OCI-LY1 (cell line): ENCODE results near the gene TSSK3.

ENCODE experiments used
- CTCF ChIP-seq: fragments of 200-600 bp; sonication (generic), shearing (Covaris generic); IDR thresholded peaks from 2 replicates; pipeline ENCODE4 v1.5.1; 2017; ENCODE audit warnings: mild to moderate bottlenecking, antibody characterized with exemption, low read length, moderate library complexity, mixed read lengths
- EZH2 ChIP-seq: fragments of 200-600 bp; sonication (generic), shearing (Covaris generic); IDR thresholded peaks from 2 replicates; pipeline ENCODE4 v1.8.0; 2017; ENCODE audit warnings: borderline replicate concordance, mixed run types, mild to moderate bottlenecking, antibody characterized with exemption, low read length, moderate library complexity, mixed read lengths

DNA sequence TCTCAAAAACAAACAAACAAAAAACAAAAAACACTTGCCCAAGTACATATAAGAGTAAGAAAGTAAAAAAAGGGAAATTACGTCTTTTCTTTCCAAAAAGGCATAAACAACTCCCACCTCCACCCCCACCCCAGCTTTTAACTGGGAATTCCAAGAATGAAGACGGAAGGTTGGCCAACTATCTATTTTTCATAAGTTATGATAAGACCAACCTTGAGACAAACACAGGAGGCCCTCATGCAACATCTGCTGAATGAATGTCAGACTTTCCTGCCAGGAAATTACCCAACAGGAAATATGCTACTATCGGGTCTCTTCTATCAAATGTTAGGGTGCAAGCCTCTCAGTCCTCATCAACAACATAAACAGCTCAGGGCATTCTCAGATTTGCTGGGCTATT lies 30.0 kb downstream of the TSSK3 start:
- TF ChIP-seq CTCF (no peak), EZH2 (no peak)
